ENCODE results near the gene OR7G3. TPM values are rescaled to one million over a fixed set of nuclear protein-coding genes. Genes with fewer than 3 reads are reported as not detected.

The OR7G3 gene
- total and polyA plus RNA-seq, 4 donors, result not detected

GRCh38 chr19:9150650-9151049 is 23.9 kb upstream of the OR7G3 start:
- H3K9me3 ChIP-seq (ENCODE audit: control insufficient read depth in 4 of 4, low read length in 3 of 4), result peaks cover 9 to 16% (median 12%) of the 10 kb centered on the region in 4 donors
- no peaks in the 10 kb centered on the region for H3K4me1 ChIP-seq (ENCODE audit: control insufficient read depth in 4 of 4, insufficient read depth in 4 of 4, low read length in 3 of 4)
- no peak overlapping the region for H3K4me3 ChIP-seq (ENCODE audit: low read depth in 1 of 3, low read length in 3 of 3)
- 98% methylated on average over 5 of the region's 5 CpGs for WGBS
- peaks cover 2 to 18% (median 11%) of the 10 kb centered on the region in 4 donors for H3K36me3 ChIP-seq (ENCODE audit: control insufficient read depth in 4 of 4, insufficient read depth in 3 of 4, low read depth in 1 of 4, low read length in 3 of 4)
- H3K27me3 ChIP-seq (ENCODE audit: control insufficient read depth in 4 of 4, insufficient read depth in 4 of 4, low read length in 3 of 4), result no peaks in the 10 kb centered on the region
- H3K27ac ChIP-seq (ENCODE audit: low read depth in 1 of 2, low read length in 2 of 2), result no peak overlapping the region
- no peak for DNase-seq (ENCODE audit: low spot score)
- no peak for TF ChIP-seq YY1 (IDR thresholded peaks at IDR 0.05)
- no peak for TF ChIP-seq HNF4A (conservative IDR thresholded peaks at IDR 0.05)
- TF ChIP-seq FOXA1 (IDR thresholded peaks at IDR 0.05), result no peak
- TF ChIP-seq RXRA (IDR thresholded peaks at IDR 0.05), result no peak
- TF ChIP-seq MAX (IDR thresholded peaks at IDR 0.05), result no peak
- TF ChIP-seq ATF3 (IDR thresholded peaks at IDR 0.05), result no peak
- no peak for TF ChIP-seq EGR1 (IDR thresholded peaks at IDR 0.05; ENCODE audit: low read depth in 2 of 2)
- H3K9ac ChIP-seq (ENCODE audit: low read depth in 1 of 2, low read length in 2 of 2), result no peak overlapping the region

GRCh38 chr19:9149997-9150396 is 23.2 kb upstream of the OR7G3 start:
- peaks cover 0 to 14% (median 6%) of the 10 kb centered on the region in 4 donors for H3K36me3 ChIP-seq (ENCODE audit: control insufficient read depth in 4 of 4, insufficient read depth in 3 of 4, low read depth in 1 of 4, low read length in 3 of 4)

More at GRCh38 chr19:9149997-9150396, 23.2 kb upstream of the OR7G3 start:
- no peak for TF ChIP-seq RXRA (IDR thresholded peaks at IDR 0.05)
- no peak for TF ChIP-seq SP1 (IDR thresholded peaks at IDR 0.05)
- no peak for TF ChIP-seq FOXA1 (IDR thresholded peaks at IDR 0.05)
- TF ChIP-seq YY1 (IDR thresholded peaks at IDR 0.05), result no peak
- TF ChIP-seq ZBTB33 (IDR thresholded peaks at IDR 0.05), result no peak
- TF ChIP-seq JUND (IDR thresholded peaks at IDR 0.05), result no peak
- no peak for TF ChIP-seq EGR1 (IDR thresholded peaks at IDR 0.05; ENCODE audit: low read depth in 2 of 2)
- TF ChIP-seq CTCF (IDR thresholded peaks at IDR 0.05; ENCODE audit: low read depth, low read length, missing input control), result no peak
- TF ChIP-seq GABPA (IDR thresholded peaks at IDR 0.05 in 1 of 2, conservative IDR thresholded peaks at IDR 0.05 in 1 of 2), result no peak
- no peak for TF ChIP-seq MAX (IDR thresholded peaks at IDR 0.05)
- no peak for TF ChIP-seq HNF4A (conservative IDR thresholded peaks at IDR 0.05)
- no peak for TF ChIP-seq FOXA2 (IDR thresholded peaks at IDR 0.05)
- no peak for TF ChIP-seq REST (IDR thresholded peaks at IDR 0.05)
- no peak for TF ChIP-seq RAD21 (IDR thresholded peaks at IDR 0.05)
- TF ChIP-seq HNF4G (IDR thresholded peaks at IDR 0.05), result no peak
- TF ChIP-seq NR2F2 (IDR thresholded peaks at IDR 0.05), result no peak
- no peak overlapping the region for H3K4me3 ChIP-seq (ENCODE audit: low read depth in 1 of 3, low read length in 3 of 3)
- no peak for DNase-seq (ENCODE audit: low spot score)
- WGBS, result 97% methylated on average over 4 of the region's 4 CpGs
- H3K4me1 ChIP-seq (ENCODE audit: control insufficient read depth in 4 of 4, insufficient read depth in 4 of 4, low read length in 3 of 4), result no peaks in the 10 kb centered on the region
- no peaks in the 10 kb centered on the region for H3K27me3 ChIP-seq (ENCODE audit: control insufficient read depth in 4 of 4, insufficient read depth in 4 of 4, low read length in 3 of 4)
- H3K27ac ChIP-seq (ENCODE audit: low read depth in 1 of 2, low read length in 2 of 2), result no peak overlapping the region
- H3K9ac ChIP-seq (ENCODE audit: low read depth in 1 of 2, low read length in 2 of 2), result no peak overlapping the region
- peaks cover 6 to 16% (median 8%) of the 10 kb centered on the region in 4 donors for H3K9me3 ChIP-seq (ENCODE audit: control insufficient read depth in 4 of 4, low read length in 3 of 4)

Measured in liver (tissue), 9 donors.